Measurements from ENCODE around the gene TOP3A. TPM values are rescaled to one million over a fixed set of nuclear protein-coding genes. Genes with fewer than 3 reads are reported as not detected.

The TOP3A gene
- total and polyA plus RNA-seq, 2 of the 13 experiments (the other 11 are each of a cell fraction or from before 2014, with no cell fraction given) = 16.9 to 36.8 TPM

GRCh38 chr17:18256776-18257175, 58.0 kb downstream of the TOP3A start:
- CTCF ChIA-PET (ENCODE audit: low intra/inter-chr PET ratio, low total read pairs) = no interaction called here
- Histone ChIP-seq H3K27ac (ENCODE audit: extremely low read length, insufficient read depth, low read length) (no peak overlapping the region), H3K4me3 (replicated peaks in 1 of 3; ENCODE audit: insufficient read depth in 1 of 3, low read depth in 2 of 3, low read length in 3 of 3) (peak overlapping the region; percentile 67 to 95 (median 87); a peak in 5 of 6 replicates), H3K9ac (ENCODE audit: insufficient read depth, low read depth, low read length) (peak overlapping the region; percentile 94; the same call in 1 of the 2 replicates), H3K27me3 (ENCODE audit: control insufficient read depth in 1 of 2, insufficient read depth in 2 of 2, low read length in 2 of 2) (no peaks in the 10 kb centered on the region; a peak in 1 of 5 replicates), H3K79me2 (ENCODE audit: insufficient read depth, low read length) (peaks cover 27% of the 10 kb centered on the region), H3K36me3 (replicated peaks in 1 of 2; ENCODE audit: control insufficient read depth in 1 of 2, insufficient read depth in 2 of 2, low read length in 2 of 2) (peaks cover 25 to 41% of the 10 kb centered on the region in 2 experiments; a peak in 4 of 5 replicates), H3K9me3 (ENCODE audit: low read length) (no peaks in the 10 kb centered on the region), H2AFZ (ENCODE audit: low read length) (no peak overlapping the region), H4K20me1 (ENCODE audit: insufficient read depth, low read length) (peaks cover 8% of the 10 kb centered on the region; the same call in 1 of the 2 replicates), H3K4me1 (ENCODE audit: insufficient read depth, low read length) (peaks cover 27% of the 10 kb centered on the region), H3K4me2 (ENCODE audit: low read depth, low read length) (peak overlapping the region; percentile 99)
- intact Hi-C loops (cut with micrococcal nuclease; ENCODE audit: unreplicated experiment) (loop anchor here (5.0 kb wide), 1 partner anchor 61 kb away; the partner anchor contains the start of gene SMCR8), in situ Hi-C loops (cut with HindIII; ENCODE audit: extremely low pct_ligation_motif_present, low pct_unique_long_range_greater_than_20kb) (loop anchor here (5.0 kb wide), 1 partner anchor 34 kb away; no protein-coding TSS in a partner anchor)
- TF ChIP-seq PCBP1 (IDR thresholded peaks at IDR 0.05; ENCODE audit: borderline replicate concordance, low read depth, low read length) = no peak
- TF ChIP-seq DMAP1 (CRISPR knock-in tag; IDR thresholded peaks at IDR 0.05) = no peak
- no peak for TF ChIP-seq ZNF296 (CRISPR knock-in tag; conservative IDR thresholded peaks at IDR 0.05)
- no peak for TF ChIP-seq ATF4 (CRISPR knock-in tag; IDR thresholded peaks at IDR 0.05)
- TF ChIP-seq SRSF1 (optimal IDR thresholded peaks at IDR 0.05; ENCODE audit: low read depth, low read length) = no peak
- TF ChIP-seq, protein P1, sequence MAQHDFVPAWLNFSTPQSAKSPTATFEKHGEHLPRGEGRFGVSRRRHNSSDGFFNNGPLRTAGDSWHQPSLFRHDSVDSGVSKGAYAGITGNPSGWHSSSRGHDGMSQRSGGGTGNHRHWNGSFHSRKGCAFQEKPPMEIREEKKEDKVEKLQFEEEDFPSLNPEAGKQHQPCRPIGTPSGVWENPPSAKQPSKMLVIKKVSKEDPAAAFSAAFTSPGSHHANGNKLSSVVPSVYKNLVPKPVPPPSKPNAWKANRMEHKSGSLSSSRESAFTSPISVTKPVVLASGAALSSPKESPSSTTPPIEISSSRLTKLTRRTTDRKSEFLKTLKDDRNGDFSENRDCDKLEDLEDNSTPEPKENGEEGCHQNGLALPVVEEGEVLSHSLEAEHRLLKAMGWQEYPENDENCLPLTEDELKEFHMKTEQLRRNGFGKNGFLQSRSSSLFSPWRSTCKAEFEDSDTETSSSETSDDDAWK (CRISPR knock-in tag; IDR thresholded peaks at IDR 0.05) = no peak
- no peak for TF ChIP-seq ATAD3A (CRISPR knock-in tag; IDR thresholded peaks at IDR 0.05)
- TF ChIP-seq MTA3 (CRISPR knock-in tag; IDR thresholded peaks at IDR 0.05) = no peak
- no peak for TF ChIP-seq ZHX1 (CRISPR knock-in tag; IDR thresholded peaks at IDR 0.05; ENCODE audit: low read depth)
- no peak for TF ChIP-seq PCBP2 (optimal IDR thresholded peaks at IDR 0.05; ENCODE audit: low read depth, low read length, poor library complexity, severe bottlenecking)
- no peak for TF ChIP-seq ATF1 (CRISPR knock-in tag; IDR thresholded peaks at IDR 0.05)
- no peak for TF ChIP-seq ZNF34 (CRISPR knock-in tag; IDR thresholded peaks at IDR 0.05; ENCODE audit: borderline replicate concordance)
- DNase-seq (ENCODE audit: low spot score) (no peak), ATAC-seq (no peak), FAIRE-seq (no peak)
- BruUV-seq (replicated peaks) = no TSS peak
- 89% methylated on average over 7 of the region's 7 CpGs for WGBS (ENCODE audit: low lambda C conversion rate)
- POLR2A ChIA-PET = no interaction called here

Data from HepG2 (cell line).